Measurements from ENCODE around the gene FTO.

GRCh38 chr16:53704445-53704813 is 473 bp downstream of the FTO start:
- no peak for TF ChIP-seq CTCF (IDR thresholded peaks at IDR 0.05)
- TF ChIP-seq POLR2A (IDR thresholded peaks at IDR 0.05): no peak

Data from testis (tissue), 2 donors.